Activated T-cell treated with anti-CD3 and anti-CD28 coated beads, Interleukin-2, amount 50 U/mL, for 1 hour (primary cell): ENCODE measurements around the gene ZNF598.
"Not testable (repeated sequence)": the region's sequence is repeated elsewhere in the genome, so short reads cannot be mapped to it uniquely, and the experiment has no call there.

ENCODE experiments used
- DNase-seq: peaks from one replicate; pipeline ENCODE4 v3.0.0-alpha.2; 2020

ZNF598 gene

DNA sequence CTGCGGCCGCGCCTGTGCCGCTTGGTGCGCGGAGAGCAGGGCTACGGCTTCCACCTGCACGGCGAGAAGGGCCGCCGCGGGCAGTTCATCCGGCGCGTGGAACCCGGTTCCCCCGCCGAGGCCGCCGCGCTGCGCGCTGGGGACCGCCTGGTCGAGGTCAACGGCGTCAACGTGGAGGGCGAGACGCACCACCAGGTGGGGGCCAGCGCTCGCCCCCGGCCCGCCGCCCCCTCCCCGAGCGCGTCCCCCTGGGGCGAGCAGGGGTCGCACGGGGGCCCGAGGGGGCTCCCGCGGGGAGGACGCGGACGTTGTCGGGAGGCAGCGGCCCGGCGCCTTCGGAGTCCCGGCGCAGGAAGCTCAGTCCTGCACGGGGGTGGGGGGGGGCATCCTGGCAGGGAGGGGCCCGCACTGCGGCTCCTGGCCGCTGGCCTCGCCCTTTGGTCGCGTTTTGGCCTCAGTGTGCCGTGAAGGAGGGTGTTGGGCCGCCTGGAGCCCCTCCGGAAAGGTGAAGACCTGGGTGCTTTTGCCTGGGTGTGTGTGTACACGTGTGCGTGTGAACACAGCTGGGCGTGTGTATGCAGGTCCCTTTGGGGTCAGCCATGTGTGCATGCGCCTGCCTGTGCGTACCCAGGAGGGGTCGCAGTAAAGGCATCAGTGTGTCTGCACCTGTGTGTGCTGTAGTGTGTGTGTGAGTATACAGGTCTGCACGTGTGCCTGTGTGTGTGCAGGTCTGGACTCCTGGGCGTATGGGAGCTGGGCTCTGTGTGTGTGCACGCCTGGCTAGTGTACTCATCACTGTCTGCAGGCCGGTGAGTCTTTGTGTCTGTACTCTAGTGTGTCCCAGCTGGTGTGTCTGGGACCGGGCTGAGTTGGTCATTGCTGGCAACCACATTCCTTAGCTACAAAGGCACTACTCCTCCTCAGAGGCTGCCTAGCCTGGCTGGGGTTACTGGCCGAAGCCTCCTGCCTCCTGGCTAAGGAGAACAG, 17.7 kb upstream of the ZNF598 start:
- DNase-seq: no peak

DNA sequence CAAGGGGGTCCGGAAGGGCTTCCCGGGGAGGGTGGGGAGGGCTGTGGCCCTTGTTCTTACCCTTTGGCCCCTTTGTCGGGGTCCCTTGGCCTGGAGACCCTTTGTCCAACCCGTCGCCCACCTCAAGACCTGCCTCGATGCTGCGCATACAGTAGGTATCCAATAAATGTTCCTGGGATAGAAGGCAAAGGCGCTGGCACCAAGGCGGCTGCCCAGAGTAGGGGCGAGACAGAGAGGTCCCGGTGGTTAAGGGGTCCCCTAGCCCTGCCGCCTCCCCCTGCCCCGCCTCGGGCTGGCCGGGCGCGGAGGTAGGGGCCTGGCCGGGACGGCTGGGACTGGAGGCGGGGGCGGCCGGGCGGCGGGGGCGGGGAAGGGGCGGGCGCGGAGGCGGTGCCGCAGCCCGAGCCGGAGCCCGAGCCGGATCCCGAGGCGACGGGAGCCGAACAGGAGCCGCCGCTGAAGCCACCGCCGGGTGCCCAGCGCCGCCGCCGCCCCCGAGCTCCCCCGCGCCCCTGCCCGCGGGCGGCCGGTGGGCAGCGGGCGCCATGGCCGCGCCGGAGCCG, 16.9 kb upstream of the ZNF598 start, which contains the start of gene NHERF2:
TSS of gene NHERF2 (plus strand) at position 442 of the 563 bp plus-strand sequence. CDS start at position 546, 104 bp downstream.
- DNase-seq: peak; percentile 60

DNA sequence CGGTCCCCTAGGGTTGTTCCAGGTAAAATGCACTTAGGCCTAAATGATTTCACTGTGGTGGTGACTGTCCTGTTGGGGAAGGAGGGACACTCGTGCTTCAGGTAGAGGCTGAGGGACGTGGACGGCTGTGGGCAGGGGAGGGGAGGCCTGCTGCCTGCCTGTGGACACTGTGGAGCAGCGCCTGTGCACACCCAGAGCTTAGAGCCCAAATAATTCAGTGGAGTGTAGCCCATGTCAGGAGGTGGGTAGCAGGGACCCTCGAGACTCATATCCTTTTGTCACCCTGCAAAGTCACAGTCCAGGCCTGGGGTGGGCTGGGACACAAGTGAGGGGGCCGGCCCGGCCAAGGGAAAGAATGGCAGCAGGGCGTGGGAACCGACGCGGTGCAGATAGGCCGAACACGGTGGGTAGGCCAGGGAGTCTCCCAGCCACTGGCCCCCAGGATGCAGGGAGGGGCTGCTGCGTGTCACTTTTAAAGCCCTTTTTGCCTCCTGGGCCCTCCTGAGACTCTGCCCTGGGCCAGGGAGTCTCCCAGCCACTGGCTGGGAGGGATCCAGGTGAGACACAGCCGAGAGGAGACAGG, 16.3 kb upstream of the ZNF598 start:
- DNase-seq: no peak

DNA sequence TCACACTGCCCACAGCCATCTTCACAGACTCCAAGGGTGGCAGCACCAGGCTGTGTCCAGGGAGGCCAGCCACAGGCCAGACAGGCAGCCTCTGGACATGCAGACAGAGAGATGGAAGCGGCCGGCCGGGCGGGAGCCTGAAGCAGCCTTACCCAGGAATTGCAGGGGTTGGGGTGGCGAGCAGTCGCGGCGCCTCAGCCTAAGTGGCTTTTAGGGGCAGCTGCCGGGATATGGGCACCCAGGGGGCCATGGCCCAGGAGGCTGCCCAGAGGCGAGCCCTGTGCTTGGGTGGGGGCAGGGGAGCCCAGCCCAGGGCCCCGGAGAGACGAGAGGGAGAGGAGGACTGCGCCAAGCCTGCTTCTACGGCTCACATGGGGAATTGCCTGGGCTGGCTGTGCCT, 15.6 kb upstream of the ZNF598 start:
- no peak for DNase-seq

DNA sequence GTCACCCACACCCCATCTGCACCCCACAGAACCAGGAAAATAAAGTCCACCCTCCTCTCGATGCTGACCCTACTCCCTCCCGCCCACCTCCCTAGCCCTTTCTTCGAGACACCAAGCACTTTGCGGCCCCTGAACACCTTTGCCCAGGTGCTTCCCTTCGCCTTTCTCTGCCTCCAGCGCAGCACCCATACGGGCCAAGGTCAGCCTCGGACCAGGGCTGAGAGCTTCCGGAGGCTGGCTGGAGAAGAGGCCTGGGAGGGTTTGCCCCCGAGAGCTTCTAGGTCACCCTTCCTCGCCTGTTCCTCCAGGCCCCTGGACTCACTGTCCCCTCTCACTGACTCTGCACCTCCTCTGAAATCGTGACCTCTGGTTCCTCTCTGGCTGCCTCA, 14.4 kb upstream of the ZNF598 start:
- no peak for DNase-seq

DNA sequence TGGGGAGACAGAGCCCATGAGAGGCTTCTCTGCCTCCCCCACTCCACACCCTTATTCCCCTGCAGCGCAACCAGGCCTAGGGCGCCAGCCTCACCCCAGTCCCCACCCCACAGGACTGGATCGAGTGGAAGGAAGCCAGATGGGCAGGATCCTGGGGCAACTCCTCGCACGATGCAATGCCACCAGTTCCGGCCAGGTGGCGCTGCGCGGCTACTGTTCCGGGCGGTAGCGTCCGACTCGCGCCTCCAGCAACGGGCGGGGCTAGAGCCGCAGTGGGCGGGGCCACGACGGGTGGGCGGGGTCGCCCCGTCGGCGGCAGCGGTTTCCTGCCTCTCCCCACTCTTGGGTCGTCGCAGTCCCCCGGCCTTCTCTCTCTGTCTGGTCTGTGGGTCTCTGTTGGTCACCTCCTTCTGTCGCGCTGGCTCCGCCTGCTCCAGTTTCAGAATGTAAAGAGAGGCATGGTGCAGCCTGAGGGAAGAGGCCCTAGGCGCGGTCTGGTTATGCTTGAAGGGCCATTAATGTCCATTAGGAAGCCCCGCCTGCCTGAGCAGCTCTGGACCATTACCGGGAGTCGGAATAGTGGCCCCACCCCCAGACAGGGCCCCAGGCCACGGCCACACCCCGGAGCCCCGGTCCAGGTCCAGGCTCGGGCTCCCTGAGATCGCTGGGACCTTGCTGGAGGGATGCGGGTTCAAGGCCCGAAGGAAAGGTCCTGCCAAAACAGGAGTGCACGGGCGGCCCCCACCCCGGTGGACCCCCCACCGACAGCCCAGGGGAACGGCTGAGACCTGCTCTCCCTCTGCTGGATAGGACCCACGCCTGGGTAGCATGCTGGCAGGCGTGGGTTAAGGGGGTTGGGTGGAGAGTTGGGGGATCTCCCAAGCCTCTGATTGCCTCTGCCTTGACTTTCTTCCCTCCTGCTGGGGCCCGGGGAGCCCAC, 13.7 kb upstream of the ZNF598 start:
- DNase-seq: peak; percentile 99

DNA sequence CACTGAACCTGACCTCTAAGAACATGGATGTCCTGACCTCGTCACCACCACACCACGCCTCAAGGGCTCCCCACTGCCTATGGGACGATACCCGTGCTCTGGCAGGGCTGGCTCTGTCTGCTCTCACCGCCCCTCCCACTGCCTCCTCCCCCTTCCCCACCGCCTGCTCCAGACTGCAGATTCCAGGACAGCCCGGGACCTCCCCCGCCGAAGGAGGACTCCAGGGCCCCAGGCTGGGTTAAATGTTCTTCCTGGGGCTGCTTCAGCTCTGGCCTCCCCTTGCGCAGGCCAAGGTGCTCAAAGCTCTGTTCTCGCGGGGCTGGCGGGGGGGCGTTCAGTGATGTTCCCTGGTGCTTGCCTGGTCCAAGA, 13.1 kb upstream of the ZNF598 start:
- no peak for DNase-seq

DNA sequence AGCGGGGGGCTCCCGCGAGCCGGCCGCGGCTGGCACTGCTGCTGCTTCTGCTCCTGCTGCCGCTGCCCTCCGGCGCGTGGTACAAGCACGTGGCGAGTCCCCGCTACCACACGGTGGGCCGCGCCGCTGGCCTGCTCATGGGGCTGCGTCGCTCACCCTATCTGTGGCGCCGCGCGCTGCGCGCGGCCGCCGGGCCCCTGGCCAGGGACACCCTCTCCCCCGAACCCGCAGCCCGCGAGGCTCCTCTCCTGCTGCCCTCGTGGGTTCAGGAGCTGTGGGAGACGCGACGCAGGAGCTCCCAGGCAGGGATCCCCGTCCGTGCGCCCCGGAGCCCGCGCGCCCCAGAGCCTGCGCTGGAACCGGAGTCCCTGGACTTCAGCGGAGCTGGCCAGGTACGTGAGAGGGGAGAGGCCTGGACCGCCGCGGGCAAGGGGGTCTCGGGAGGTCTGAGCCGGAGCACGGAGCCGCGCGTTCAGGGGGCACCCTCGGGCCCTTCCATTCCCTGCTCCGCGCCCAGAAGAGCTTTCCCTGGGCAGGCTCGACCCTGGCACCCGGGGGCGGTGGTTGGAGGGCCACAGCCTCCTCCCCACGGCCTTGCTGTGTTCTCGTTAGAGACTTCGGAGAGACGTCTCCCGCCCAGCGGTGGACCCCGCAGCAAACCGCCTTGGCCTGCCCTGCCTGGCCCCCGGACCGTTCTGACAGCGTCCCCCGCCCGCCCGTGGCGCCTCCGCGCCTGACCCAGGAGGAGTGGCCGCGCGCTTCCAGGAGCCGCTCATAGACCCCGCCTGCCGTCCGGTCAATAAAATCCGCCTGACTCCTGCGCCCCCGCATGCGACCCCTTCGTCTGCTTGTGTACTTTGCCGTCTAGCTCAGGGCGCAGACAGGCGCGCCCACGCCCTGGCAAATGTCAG, 10.6 kb upstream of the ZNF598 start:
- DNase-seq: no peak

DNA sequence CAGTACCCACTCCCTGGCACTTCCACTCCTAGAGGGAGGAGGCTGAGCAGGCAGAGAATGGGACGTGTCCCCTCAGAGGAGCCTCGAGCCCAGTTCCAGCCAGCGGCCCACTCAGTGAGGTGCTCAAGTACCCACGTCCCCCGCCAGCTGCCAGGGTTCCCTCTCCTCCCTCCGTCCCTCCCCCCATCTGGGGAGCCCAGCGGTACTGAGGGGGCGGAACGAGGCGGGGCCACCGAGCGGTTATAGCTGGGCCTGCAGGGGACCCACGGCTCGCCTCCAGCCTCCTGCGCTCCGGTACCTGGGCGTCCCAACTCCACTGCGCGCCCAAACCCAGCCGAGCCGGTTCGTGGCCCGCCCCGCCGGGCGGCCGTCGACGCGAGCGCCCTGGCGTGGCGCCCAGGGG, 9.9 kb upstream of the ZNF598 start, which contains the start of gene NPW:
TSS of gene NPW (plus strand) at position 268 of the 403 bp plus-strand sequence.
- DNase-seq: no peak

DNA sequence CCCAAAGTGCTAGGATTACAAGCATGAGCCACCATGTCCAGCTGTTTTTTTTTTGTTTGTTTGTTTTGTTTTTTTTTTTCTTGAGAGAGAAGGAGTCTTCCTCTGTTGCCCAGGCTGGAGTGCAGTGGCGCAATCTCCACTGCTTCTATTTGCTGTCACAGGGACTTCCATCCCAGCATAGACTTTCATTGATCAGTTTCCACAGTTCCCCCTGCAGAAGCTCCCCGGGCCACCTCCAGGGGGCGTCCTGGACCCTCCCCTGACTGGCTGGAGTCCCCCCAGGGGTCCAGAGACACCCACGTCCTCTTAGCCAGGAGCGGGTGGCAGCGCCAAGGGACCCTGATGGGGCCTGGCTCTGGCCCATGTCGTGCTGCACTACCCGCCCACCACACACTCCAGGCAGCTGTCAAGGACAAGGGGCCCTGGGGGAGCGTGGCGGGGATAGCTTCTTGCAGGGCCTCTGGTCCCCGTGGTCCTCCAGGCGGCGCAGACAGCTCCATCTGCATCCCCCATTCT, 6.8 kb upstream of the ZNF598 start:
- DNase-seq: peak; percentile 39

DNA sequence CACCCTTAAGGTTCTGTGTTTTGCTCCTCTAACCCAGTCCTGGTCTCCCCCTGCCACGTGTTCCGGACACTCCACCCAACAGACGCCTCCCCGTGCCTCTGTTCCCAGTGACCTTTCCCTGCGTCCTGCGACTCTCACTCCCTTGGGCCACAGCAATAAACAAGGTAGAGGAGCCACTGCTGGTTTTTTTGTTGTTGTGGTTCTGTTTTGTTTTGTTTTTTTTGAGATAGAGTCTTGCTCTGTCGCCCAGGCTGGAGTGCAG, 6.3 kb upstream of the ZNF598 start:
- no peak for DNase-seq

DNA sequence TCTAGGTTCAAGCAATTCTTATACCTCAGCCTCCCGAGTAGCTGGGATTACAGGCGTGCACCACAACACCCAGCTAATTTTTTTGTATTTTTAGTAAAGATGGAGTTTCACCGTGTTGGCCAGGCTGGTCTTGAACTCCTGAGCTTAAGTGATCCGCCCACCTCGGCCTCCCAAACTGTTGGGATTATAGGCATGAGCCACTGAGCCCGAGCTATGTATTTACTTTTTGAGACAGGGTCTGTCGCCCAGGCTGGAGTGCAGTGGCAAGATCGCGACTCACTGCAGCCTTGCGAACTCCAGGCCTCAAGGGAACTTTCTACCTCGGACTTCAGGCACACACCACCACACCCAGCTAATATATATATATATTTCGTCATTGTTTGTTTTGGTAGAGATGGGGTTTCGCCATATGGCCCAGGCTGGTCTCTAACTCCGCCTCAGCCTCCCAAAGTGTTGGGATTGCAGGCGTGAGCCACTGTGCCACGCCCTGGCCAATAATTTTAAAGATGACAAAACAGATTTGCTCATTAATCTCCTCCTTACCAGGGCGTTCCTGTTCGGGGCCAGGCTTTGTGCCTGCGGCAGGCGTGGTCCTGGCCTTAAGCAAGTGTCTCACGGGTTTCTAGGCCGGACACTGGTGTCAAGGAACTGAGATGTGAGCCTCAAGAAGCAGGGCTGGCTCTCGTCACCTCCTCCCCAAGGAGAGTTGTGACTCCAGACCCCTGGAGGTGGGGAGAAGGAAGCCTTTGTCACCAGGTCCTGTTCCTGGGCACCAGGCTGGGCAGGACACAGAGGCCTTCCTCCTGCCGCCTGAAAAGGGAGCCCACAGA, 5.7 kb upstream of the ZNF598 start:
- DNase-seq: no peak

DNA sequence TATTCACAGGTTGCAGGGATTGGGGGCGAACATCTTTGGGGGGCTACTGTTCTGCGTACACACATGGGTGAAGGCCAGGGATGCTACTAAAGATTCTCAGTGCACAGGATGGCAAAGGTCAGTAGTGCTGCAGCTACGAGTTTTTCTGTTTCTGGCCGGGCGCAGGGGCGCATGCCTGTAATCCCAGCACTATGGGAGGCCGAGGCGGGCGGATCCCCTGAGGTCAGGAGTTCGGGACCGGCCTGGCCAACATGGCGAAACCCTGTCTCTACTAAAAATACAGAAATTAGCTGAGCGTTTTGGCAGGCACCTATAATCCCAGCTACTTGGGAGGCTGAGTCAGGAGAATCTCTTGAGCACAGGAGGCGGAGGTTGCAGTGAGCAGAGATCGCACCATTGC, 3.9 kb upstream of the ZNF598 start:
- DNase-seq: no peak

DNA sequence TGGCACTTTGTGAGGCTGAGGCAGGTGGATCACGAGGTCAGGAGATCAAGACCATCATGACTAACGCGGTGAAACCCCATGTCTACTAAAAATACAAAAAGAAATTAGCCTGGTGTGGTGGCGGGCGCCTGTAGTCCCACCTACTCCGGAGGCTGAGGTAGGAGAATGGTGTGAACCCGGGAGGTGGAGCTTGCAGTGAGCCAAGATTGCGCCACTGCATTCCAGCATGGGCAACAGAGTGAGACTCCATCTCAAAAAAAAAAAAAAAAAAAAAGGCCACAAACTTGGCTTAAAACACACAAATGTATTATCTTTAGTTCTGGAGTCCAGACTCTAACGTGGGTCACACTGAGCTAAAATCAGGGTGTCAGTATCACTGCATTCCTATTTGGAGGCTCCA, 2.1 kb upstream of the ZNF598 start:
- DNase-seq: not testable (repeated sequence)

DNA sequence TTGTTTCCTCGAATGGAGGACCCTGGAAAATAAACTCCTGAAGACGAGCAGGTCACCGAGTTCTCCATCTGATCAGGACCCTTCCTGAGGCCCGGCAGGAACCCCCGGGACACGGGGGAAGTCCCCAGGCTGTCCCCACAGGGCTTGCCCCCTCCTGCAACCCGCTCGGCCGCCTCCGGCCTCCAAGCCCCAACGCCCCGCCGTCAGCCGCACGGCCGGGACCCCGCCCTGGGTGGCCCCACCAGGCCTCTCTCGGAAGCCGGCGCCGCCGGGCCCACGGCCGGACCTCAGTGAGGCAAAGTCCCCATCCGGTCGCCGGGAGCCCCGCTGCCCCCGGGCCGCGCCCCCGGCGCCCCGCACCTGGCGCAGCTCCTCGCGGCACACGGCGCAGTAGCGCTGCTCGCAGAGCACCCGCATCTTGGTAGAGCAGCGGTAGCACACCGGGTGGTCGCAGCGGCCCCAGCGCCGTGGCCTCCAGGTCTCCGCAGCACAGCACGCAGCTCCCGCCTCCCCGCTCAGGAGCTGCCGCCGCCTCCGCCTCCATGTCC, 383 bp downstream of the ZNF598 start:
- peak; percentile 41 for DNase-seq

DNA sequence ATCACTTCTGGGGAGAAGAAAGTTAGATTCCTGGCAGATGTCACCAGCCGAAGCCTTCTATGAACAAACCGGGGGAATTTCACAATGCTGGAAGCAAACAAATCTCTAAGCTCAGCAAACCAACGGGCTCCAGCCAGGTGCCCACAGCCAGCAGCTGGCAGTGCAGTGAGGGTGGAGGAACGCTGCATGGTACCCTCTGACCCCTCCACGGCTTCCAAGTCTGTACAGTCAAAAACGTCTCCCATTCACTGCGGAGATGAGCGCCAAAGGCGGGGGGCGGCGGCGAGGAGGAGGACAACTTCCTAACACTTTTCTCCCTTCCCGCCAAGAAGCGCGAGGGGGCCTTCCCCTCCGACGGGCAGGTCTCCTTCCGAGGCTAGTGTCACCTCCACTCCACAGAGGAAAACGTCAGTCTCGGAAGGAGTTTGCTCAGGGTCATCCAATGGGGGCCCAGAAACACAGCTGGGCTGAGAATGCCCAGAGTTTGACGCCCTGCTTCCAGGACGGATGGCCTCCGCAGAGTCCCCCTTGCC, 924 bp downstream of the ZNF598 start:
- no peak for DNase-seq

DNA sequence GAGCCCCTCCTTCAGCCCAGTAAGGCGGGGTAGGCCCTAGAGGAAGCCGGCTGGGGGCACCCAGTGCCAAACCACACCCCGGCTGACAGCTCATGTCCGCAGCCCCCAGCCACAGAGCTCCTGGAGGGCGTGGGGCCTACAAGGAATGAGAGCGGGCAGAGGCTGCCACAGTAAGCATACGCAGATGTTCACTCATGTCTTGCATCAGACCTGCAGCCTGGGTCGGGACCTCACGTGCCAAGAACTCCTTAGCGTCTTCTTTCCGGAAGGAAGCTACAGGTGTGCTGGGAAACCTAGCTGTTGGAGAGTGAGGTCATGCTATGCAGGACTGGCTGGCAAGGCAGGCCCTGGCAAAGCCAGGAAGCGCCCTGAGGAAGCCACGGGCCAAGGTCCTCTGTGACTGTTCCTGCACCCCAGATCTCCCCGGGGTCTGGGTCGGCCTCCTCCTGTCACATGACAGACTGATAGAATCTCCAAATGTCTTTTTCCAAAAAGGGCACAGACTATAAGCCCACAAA, 1.6 kb downstream of the ZNF598 start:
- DNase-seq: no peak

DNA sequence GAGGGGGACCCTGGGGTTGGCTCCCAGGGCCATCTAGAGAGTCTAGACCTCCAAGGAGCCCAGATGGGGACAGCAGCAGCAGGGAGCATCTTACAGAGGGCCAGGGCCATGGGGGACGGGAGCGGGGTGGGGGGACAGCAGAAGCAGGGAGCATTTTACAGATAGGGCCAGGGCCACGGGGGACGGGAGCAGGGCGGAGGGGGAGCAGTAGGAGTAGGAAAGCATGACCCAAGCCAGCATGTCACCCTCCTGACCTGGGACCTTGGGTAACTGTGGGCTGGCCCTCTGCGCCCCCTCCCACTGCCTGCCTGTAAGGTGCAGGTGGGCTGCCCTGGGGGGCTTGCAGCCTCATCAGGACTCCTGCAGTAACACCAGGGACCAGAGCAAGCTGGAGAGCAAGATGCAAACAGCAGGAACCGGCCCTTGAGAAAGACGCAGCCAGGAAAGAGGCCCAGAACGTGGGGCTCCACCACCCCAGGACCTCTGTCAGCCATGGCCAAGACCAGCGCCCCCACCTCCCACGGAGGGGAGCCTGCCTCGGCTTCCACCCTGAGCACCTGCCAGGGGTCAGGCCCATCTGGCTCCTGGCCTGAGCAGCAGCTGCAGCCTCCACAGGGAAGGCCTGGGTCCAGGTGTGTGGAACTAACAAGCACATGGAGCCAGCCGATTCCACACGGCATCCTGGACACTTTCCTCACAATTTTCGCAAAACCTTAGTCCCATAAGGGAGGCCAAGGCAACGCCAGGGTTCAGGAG, 2.4 kb downstream of the ZNF598 start:
- DNase-seq: no peak

DNA sequence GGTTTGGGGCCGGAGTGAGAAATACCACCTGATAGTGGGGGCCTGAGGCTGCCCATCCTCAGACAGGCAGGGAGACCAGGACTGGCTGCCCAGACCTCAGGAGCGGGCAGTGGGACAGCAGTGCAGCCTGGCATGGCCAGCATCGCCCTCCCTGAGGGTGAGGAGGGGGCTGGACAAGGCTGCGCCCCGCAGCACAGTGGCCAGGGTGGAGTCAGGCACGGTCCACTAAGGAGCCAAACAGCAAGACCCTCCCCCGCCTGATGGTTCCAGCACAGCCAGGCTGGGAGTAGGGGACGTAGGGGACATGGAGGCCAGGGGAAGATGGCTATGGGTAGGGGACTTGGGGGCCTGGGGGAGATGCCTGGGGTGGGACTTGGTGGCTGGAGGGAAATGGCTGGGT, 3.3 kb downstream of the ZNF598 start:
- no peak for DNase-seq
